ENCODE results near the gene SLC6A17.

SLC6A17 gene

DNA sequence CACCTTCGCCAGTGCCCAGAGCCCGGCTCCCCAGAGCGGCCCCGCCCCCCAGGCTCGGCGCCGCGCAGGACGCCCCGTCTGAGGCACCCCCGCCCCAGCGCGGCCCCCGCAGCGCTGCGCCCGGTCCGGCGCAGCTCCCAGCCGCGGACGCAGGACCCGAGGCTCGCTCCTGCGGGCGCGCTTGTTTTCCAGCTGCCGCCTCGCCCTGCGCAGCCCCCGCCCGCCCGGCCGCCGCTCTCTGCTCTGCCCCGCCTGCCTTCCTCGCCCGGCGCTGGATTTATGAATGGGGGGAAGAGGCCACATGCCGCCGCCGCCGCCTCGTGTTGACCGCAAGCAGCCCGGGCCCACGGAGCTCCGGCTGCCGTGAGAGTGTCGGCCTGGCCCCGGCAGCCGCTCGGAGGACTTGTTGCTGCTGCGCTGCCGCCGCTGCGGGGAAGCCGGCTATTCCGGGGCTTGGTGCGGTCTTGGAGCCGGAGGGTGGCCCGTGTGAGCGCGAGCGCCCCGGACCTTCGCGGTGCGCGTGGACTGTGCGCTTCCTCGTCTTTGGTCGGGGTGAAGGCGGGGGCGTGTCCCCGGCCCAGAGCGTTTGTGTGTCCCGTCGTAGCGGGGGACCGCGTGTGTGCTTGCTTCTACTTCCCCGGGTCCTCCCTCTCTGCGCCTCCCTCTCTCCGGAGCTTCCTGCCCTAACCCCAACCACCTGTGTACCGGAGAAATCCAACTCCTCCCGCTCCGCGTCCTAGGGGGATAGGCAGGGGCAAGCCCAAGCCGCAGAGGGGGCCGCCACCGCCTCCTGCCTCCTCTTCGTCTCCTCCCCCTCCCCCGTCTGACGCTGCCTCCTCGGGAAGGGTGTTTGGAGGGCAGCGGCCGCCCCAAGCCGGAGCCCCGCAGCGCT lies 60.6 kb downstream of the SLC6A17 start:
- TF ChIP-seq, protein P1, sequence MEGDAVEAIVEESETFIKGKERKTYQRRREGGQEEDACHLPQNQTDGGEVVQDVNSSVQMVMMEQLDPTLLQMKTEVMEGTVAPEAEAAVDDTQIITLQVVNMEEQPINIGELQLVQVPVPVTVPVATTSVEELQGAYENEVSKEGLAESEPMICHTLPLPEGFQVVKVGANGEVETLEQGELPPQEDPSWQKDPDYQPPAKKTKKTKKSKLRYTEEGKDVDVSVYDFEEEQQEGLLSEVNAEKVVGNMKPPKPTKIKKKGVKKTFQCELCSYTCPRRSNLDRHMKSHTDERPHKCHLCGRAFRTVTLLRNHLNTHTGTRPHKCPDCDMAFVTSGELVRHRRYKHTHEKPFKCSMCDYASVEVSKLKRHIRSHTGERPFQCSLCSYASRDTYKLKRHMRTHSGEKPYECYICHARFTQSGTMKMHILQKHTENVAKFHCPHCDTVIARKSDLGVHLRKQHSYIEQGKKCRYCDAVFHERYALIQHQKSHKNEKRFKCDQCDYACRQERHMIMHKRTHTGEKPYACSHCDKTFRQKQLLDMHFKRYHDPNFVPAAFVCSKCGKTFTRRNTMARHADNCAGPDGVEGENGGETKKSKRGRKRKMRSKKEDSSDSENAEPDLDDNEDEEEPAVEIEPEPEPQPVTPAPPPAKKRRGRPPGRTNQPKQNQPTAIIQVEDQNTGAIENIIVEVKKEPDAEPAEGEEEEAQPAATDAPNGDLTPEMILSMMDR (IDR thresholded peaks at IDR 0.05; ENCODE audit: control insufficient read depth, extremely low read depth, insufficient read depth): no peak
- H3K4me3 ChIP-seq (ENCODE audit: low read depth, low read length): peak overlapping the region; percentile 12; the same call in 1 of the 2 replicates
- DNase-seq (ENCODE audit: low read depth): no peak

DNA sequence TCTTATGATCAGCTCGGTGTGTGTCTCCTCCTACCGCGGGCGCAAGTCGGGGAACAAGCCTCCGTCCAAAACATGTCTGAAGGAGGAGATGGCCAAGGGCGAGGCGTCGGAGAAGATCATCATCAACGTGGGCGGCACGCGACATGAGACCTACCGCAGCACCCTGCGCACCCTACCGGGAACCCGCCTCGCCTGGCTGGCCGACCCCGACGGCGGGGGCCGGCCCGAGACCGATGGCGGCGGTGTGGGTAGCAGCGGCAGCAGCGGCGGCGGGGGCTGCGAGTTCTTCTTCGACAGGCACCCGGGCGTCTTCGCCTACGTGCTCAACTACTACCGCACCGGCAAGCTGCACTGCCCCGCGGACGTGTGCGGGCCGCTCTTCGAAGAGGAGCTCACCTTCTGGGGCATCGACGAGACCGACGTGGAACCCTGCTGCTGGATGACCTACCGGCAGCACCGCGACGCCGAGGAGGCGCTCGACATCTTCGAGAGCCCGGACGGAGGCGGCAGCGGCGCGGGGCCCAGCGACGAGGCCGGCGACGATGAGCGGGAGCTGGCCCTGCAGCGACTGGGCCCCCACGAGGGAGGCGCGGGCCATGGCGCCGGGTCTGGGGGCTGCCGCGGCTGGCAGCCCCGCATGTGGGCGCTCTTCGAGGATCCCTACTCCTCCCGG lies 61.3 kb downstream of the SLC6A17 start:
- no peak overlapping the region for H3K4me3 ChIP-seq (ENCODE audit: low read depth, low read length)
- no peak for DNase-seq (ENCODE audit: low read depth)
- TF ChIP-seq, protein P1 (IDR thresholded peaks at IDR 0.05; ENCODE audit: control insufficient read depth, extremely low read depth, insufficient read depth): no peak

- no peak overlapping the region for H3K4me3 ChIP-seq (ENCODE audit: low read depth, low read length)
- TF ChIP-seq, protein P1 (IDR thresholded peaks at IDR 0.05; ENCODE audit: control insufficient read depth, extremely low read depth, insufficient read depth): no peak
Observed at GRCh38 chr1:110212169-110213142, 62.2 kb downstream of the SLC6A17 start.

DNA sequence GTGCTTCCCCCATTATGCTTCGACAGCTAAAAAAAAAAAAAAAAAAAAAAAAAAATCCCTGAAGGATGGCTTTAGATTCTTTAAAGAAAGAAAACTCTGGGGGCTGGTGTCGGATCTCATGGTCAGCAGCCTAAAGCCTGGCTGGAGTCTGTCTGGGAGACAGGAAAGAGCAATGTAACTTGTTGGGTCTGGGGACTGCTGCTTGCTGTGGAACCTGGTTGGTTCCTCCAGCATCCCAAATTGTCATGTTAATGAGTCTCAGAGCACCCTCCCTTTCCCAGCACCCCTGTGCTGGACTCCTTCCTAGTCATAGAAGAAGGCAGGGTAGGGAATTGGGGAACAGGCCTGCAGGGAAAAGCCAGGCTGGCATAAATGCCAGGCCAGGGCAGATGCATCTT lies 62.8 kb downstream of the SLC6A17 start:
- TF ChIP-seq, protein P1 (IDR thresholded peaks at IDR 0.05; ENCODE audit: control insufficient read depth, extremely low read depth, insufficient read depth): no peak
- H3K4me3 ChIP-seq (ENCODE audit: low read depth, low read length): no peak overlapping the region
- no peak for DNase-seq (ENCODE audit: low read depth)

More at GRCh38 chr1:110212169-110213142, 62.2 kb downstream of the SLC6A17 start:
- DNase-seq (ENCODE audit: low read depth): no peak

DNA sequence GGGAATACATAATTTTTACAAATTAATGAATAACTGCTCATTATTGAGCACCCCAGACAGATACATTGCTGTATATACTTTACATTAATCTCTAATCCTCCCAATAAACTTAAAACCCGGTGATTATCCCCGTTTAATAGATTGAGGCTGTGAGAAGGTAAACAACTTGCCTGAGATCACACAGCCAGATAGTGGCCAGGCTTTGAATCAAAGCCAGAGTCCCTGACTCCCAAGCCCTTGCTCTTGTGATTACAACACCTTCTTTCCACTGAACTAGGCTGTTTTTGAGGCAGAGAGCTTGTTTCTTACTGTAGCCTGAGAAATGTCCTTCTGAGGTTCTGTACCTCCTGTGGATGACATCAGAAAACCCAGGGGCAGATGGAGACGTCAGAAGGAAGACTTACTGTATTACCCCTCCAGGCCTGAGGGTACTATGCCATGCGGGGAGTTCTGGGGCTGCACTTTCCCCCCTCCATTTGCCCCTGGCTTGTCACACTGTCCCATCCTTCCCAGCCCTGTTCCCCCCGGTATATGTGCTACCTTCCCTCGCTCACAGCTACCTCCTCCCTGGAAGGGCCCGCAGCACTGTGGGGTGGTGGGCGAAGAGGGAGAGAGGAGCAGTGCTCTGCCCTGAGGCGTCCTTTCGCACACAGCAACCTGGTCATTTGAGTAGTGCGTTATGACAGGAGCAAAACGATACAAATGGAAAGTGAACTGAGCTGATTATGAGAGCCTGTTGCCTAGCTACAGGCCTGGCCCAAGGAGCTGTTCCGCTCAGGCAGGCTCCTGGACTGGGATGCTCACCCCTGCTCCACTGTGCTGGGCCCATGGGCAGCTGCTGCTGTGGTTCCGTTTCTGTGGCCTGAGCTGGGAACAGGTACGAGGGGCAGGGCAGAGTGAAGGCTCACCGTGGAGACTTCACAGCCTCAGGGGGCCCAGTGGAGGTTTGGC lies 64.4 kb downstream of the SLC6A17 start:
- DNase-seq (ENCODE audit: low read depth): peak; percentile 95
- TF ChIP-seq, protein P1 (IDR thresholded peaks at IDR 0.05; ENCODE audit: control insufficient read depth, extremely low read depth, insufficient read depth): no peak
- H3K4me3 ChIP-seq (ENCODE audit: low read depth, low read length): no peak overlapping the region
